Measurements from ENCODE around the gene FOXF1.

The FOXF1 gene

GRCh38 chr16:86556576-86556975, 46.2 kb downstream of the FOXF1 start:
- Histone ChIP-seq H3K27me3 (ENCODE audit: control insufficient read depth in 1 of 2, insufficient read depth in 2 of 2, low read length in 2 of 2) (peaks cover 0 to 3% of the 10 kb centered on the region in 2 donors), H3K9ac (ENCODE audit: low read depth in 1 of 2, low read length in 2 of 2) (no peak overlapping the region), H3K9me3 (ENCODE audit: control insufficient read depth in 1 of 2, low read length in 2 of 2) (no peaks in the 10 kb centered on the region), H3K4me3 (ENCODE audit: low read depth in 1 of 2, low read length in 2 of 2) (no peak overlapping the region), H3K36me3 (ENCODE audit: control insufficient read depth in 1 of 2, insufficient read depth in 2 of 2, low read length in 2 of 2) (no peaks in the 10 kb centered on the region), H3K27ac (ENCODE audit: low read depth, low read length) (no peak overlapping the region), H3K4me1 (ENCODE audit: control insufficient read depth in 1 of 2, insufficient read depth in 2 of 2, low read length in 2 of 2) (peaks cover 11 to 13% of the 10 kb centered on the region in 2 donors)

- Histone ChIP-seq H3K9me3 (ENCODE audit: control insufficient read depth in 1 of 2, low read length in 2 of 2) (no peaks in the 10 kb centered on the region), H3K4me3 (ENCODE audit: low read depth in 1 of 2, low read length in 2 of 2) (no peak overlapping the region), H3K9ac (ENCODE audit: low read depth in 1 of 2, low read length in 2 of 2) (no peak overlapping the region), H3K27ac (ENCODE audit: low read depth, low read length) (no peak overlapping the region), H3K27me3 (ENCODE audit: control insufficient read depth in 1 of 2, insufficient read depth in 2 of 2, low read length in 2 of 2) (peaks cover 0 to 3% of the 10 kb centered on the region in 2 donors), H3K36me3 (ENCODE audit: control insufficient read depth in 1 of 2, insufficient read depth in 2 of 2, low read length in 2 of 2) (no peaks in the 10 kb centered on the region), H3K4me1 (ENCODE audit: control insufficient read depth in 1 of 2, insufficient read depth in 2 of 2, low read length in 2 of 2) (peaks cover 11 to 13% of the 10 kb centered on the region in 2 donors)
Observed at GRCh38 chr16:86557587-86557986, 47.3 kb downstream of the FOXF1 start.

GRCh38 chr16:86558355-86559193, 48.2 kb downstream of the FOXF1 start:
- H3K4me1 ChIP-seq (ENCODE audit: control insufficient read depth in 1 of 2, insufficient read depth in 2 of 2, low read length in 2 of 2): peaks cover 11 to 17% of the 10 kb centered on the region in 2 donors
- H3K9ac ChIP-seq (ENCODE audit: low read depth in 1 of 2, low read length in 2 of 2): no peak overlapping the region
- H3K36me3 ChIP-seq (ENCODE audit: control insufficient read depth in 1 of 2, insufficient read depth in 2 of 2, low read length in 2 of 2): no peaks in the 10 kb centered on the region
- no peak overlapping the region for H3K4me3 ChIP-seq (ENCODE audit: low read depth in 1 of 2, low read length in 2 of 2)
- H3K27ac ChIP-seq (ENCODE audit: low read depth, low read length): no peak overlapping the region
- no peaks in the 10 kb centered on the region for H3K9me3 ChIP-seq (ENCODE audit: control insufficient read depth in 1 of 2, low read length in 2 of 2)
- H3K27me3 ChIP-seq (ENCODE audit: control insufficient read depth in 1 of 2, insufficient read depth in 2 of 2, low read length in 2 of 2): peaks cover 0 to 3% of the 10 kb centered on the region in 2 donors

GRCh38 chr16:86559802-86560305, 49.5 kb downstream of the FOXF1 start:
- Histone ChIP-seq H3K36me3 (ENCODE audit: control insufficient read depth in 1 of 2, insufficient read depth in 2 of 2, low read length in 2 of 2) (no peaks in the 10 kb centered on the region), H3K27me3 (ENCODE audit: control insufficient read depth in 1 of 2, insufficient read depth in 2 of 2, low read length in 2 of 2) (peaks cover 9 to 13% of the 10 kb centered on the region in 2 donors), H3K27ac (ENCODE audit: low read depth, low read length) (no peak overlapping the region), H3K4me3 (ENCODE audit: low read depth in 1 of 2, low read length in 2 of 2) (no peak overlapping the region), H3K9ac (ENCODE audit: low read depth in 1 of 2, low read length in 2 of 2) (no peak overlapping the region), H3K9me3 (ENCODE audit: control insufficient read depth in 1 of 2, low read length in 2 of 2) (no peaks in the 10 kb centered on the region), H3K4me1 (ENCODE audit: control insufficient read depth in 1 of 2, insufficient read depth in 2 of 2, low read length in 2 of 2) (peaks cover 12 to 14% of the 10 kb centered on the region in 2 donors)

GRCh38 chr16:86562356-86562755, 52.0 kb downstream of the FOXF1 start:
- Histone ChIP-seq H3K27me3 (ENCODE audit: control insufficient read depth in 1 of 2, insufficient read depth in 2 of 2, low read length in 2 of 2) (peaks cover 25 to 31% of the 10 kb centered on the region in 2 donors), H3K9ac (ENCODE audit: low read depth in 1 of 2, low read length in 2 of 2) (no peak overlapping the region), H3K36me3 (ENCODE audit: control insufficient read depth in 1 of 2, insufficient read depth in 2 of 2, low read length in 2 of 2) (no peaks in the 10 kb centered on the region), H3K4me1 (ENCODE audit: control insufficient read depth in 1 of 2, insufficient read depth in 2 of 2, low read length in 2 of 2) (peaks cover 5 to 8% of the 10 kb centered on the region in 2 donors), H3K4me3 (ENCODE audit: low read depth in 1 of 2, low read length in 2 of 2) (no peak overlapping the region), H3K27ac (ENCODE audit: low read depth, low read length) (no peak overlapping the region), H3K9me3 (ENCODE audit: control insufficient read depth in 1 of 2, low read length in 2 of 2) (no peaks in the 10 kb centered on the region)

GRCh38 chr16:86563469-86564345, 53.4 kb downstream of the FOXF1 start:
- H3K9me3 ChIP-seq (ENCODE audit: control insufficient read depth in 1 of 2, low read length in 2 of 2): no peaks in the 10 kb centered on the region
- H3K36me3 ChIP-seq (ENCODE audit: control insufficient read depth in 1 of 2, insufficient read depth in 2 of 2, low read length in 2 of 2): no peaks in the 10 kb centered on the region
- H3K27ac ChIP-seq (ENCODE audit: low read depth, low read length): no peak overlapping the region
- peak overlapping the region in 1 of 2 donors; percentile 18 for H3K9ac ChIP-seq (ENCODE audit: low read depth in 1 of 2, low read length in 2 of 2)
- H3K4me1 ChIP-seq (ENCODE audit: control insufficient read depth in 1 of 2, insufficient read depth in 2 of 2, low read length in 2 of 2): peaks cover 5 to 8% of the 10 kb centered on the region in 2 donors
- peaks cover 30 to 38% of the 10 kb centered on the region in 2 donors for H3K27me3 ChIP-seq (ENCODE audit: control insufficient read depth in 1 of 2, insufficient read depth in 2 of 2, low read length in 2 of 2)
- peak overlapping the region in 1 of 2 donors; percentile 48 for H3K4me3 ChIP-seq (ENCODE audit: low read depth in 1 of 2, low read length in 2 of 2)
